Glutamatergic neuron (in vitro differentiated cells): ENCODE results near the gene ZBTB34. TPM values are rescaled to one million over a fixed set of nuclear protein-coding genes. Genes with fewer than 3 reads are reported as not detected.

ENCODE experiments used
- DNase-seq: peaks from one replicate; pipeline ENCODE4 v3.0.0; 2022
- H3K27ac Mint-ChIP-seq: one replicate; pipeline ENCODE4 v1.8.0; 2020; ENCODE audit warnings: mild to moderate bottlenecking, mixed read lengths, inconsistent platforms; ENCODE audit not compliant: unreplicated experiment
- H3K27me3 Mint-ChIP-seq: one replicate; pipeline ENCODE4 v1.8.0; 2020; ENCODE audit warnings: mild to moderate bottlenecking, moderate library complexity, mixed read lengths, inconsistent platforms; ENCODE audit not compliant: unreplicated experiment
- H3K36me3 Mint-ChIP-seq: one replicate; pipeline ENCODE4 v1.8.0; 2020; ENCODE audit warnings: mild to moderate bottlenecking, mixed read lengths, inconsistent platforms; ENCODE audit not compliant: unreplicated experiment
- H3K4me1 Mint-ChIP-seq: one replicate; pipeline ENCODE4 v1.8.0; 2020; ENCODE audit warnings: mild to moderate bottlenecking, low read depth, mixed read lengths, inconsistent platforms; ENCODE audit not compliant: unreplicated experiment
- H3K4me3 Mint-ChIP-seq: one replicate; pipeline ENCODE4 v1.8.0; 2020; ENCODE audit warnings: mild to moderate bottlenecking, mixed read lengths, inconsistent platforms; ENCODE audit not compliant: unreplicated experiment
- H3K9me3 Mint-ChIP-seq: one replicate; pipeline ENCODE4 v1.8.0; 2020; ENCODE audit warnings: mild to moderate bottlenecking, moderate library complexity, mixed read lengths, inconsistent platforms; ENCODE audit not compliant: unreplicated experiment
- CTCF ChIP-seq: fragments of 200-600 bp; sonication (generic); IDR thresholded peaks from one replicate; pipeline ENCODE4 v1.5.0; 2021; ENCODE audit not compliant: partially characterized antibody, unreplicated experiment
- total RNA-seq: library from RNA; stranded (reverse); fragmentation: NEBNext Ultra II Directional; extraction: Animal tissue kit (Norgen Biotek cat#: 25700); gene quantifications from one replicate; pipeline ENCODE4 v1.2.1, GENCODE V29; 2021; ENCODE audit not compliant: unreplicated experiment

Gene ZBTB34
- total RNA-seq, 1 donor from 2014 or later, result 21.0 TPM

GRCh38 chr9:126886897-126887296, 26.5 kb downstream of the ZBTB34 start:
- peaks cover 6% of the 10 kb centered on the region for H3K9me3 Mint-ChIP-seq
- H3K4me3 Mint-ChIP-seq, result no peak overlapping the region
- H3K27ac Mint-ChIP-seq, result no peak overlapping the region
- TF ChIP-seq CTCF, result no peak
- DNase-seq, result no peak
- H3K27me3 Mint-ChIP-seq, result no peaks in the 10 kb centered on the region
- peaks cover 34% of the 10 kb centered on the region for H3K4me1 Mint-ChIP-seq
- no peaks in the 10 kb centered on the region for H3K36me3 Mint-ChIP-seq

- Mint-ChIP-seq H3K27ac (no peak overlapping the region), H3K27me3 (no peaks in the 10 kb centered on the region), H3K9me3 (peaks cover 8% of the 10 kb centered on the region), H3K4me1 (peaks cover 6% of the 10 kb centered on the region), H3K4me3 (no peak overlapping the region), H3K36me3 (no peaks in the 10 kb centered on the region)
- no peak for DNase-seq
- TF ChIP-seq CTCF, result no peak
Measured at GRCh38 chr9:126891676-126892075, 31.2 kb downstream of the ZBTB34 start.

- H3K4me1 Mint-ChIP-seq, result peaks cover 6% of the 10 kb centered on the region
- TF ChIP-seq CTCF, result no peak
- H3K27ac Mint-ChIP-seq, result no peak overlapping the region
- H3K4me3 Mint-ChIP-seq, result no peak overlapping the region
- no peaks in the 10 kb centered on the region for H3K27me3 Mint-ChIP-seq
- H3K9me3 Mint-ChIP-seq, result peaks cover 10% of the 10 kb centered on the region
- DNase-seq, result no peak
- no peaks in the 10 kb centered on the region for H3K36me3 Mint-ChIP-seq
Measured at GRCh38 chr9:126893079-126893478, 32.6 kb downstream of the ZBTB34 start.

- Mint-ChIP-seq H3K4me3 (no peak overlapping the region), H3K9me3 (peaks cover 7% of the 10 kb centered on the region), H3K27me3 (no peaks in the 10 kb centered on the region), H3K36me3 (no peaks in the 10 kb centered on the region), H3K27ac (no peak overlapping the region), H3K4me1 (peaks cover 6% of the 10 kb centered on the region)
- no peak for TF ChIP-seq CTCF
- no peak for DNase-seq
Measured at GRCh38 chr9:126894052-126894603, 33.7 kb downstream of the ZBTB34 start.

GRCh38 chr9:126902210-126902609, 41.8 kb downstream of the ZBTB34 start:
- TF ChIP-seq CTCF, result no peak
- DNase-seq, result no peak
- H3K4me1 Mint-ChIP-seq, result no peaks in the 10 kb centered on the region
- no peak overlapping the region for H3K27ac Mint-ChIP-seq
- H3K4me3 Mint-ChIP-seq, result no peak overlapping the region
- H3K9me3 Mint-ChIP-seq, result peaks cover 4% of the 10 kb centered on the region
- peaks cover 5% of the 10 kb centered on the region for H3K36me3 Mint-ChIP-seq
- peaks cover 2% of the 10 kb centered on the region for H3K27me3 Mint-ChIP-seq
